Large intestine (tissue), 3 donors: ENCODE data around the gene VSIR. TPM values are rescaled to one million over a fixed set of nuclear protein-coding genes. Genes with fewer than 3 reads are reported as not detected.

Experiments
- DNase-seq, 2 donors: peaks; one replicate each; pipeline versions ENCODE4 v3.0.0 to v3.0.0-alpha.2; 2013
- H3K27ac ChIP-seq: one replicate; pipeline ENCODE4 v1.5.1; 2013; ENCODE audit warnings: low read length
- H3K27me3 ChIP-seq: 2 replicates; pipeline ENCODE4 v1.6.1; 2013; ENCODE audit warnings: low read length; ENCODE audit not compliant: control insufficient read depth, insufficient read depth
- H3K36me3 ChIP-seq: 2 replicates; pipeline ENCODE4 v1.6.1; 2013; ENCODE audit warnings: low read length; ENCODE audit not compliant: control insufficient read depth, insufficient read depth
- H3K4me1 ChIP-seq: one replicate; pipeline ENCODE4 v1.6.1; 2013; ENCODE audit warnings: low read length; ENCODE audit not compliant: control insufficient read depth, insufficient read depth
- H3K4me3 ChIP-seq: one replicate; pipeline ENCODE4 v1.5.1; 2013; ENCODE audit warnings: low read length
- H3K9me3 ChIP-seq: one replicate; pipeline ENCODE4 v1.6.1; 2013; ENCODE audit warnings: mild to moderate bottlenecking, low read depth, low read length, moderate library complexity; ENCODE audit not compliant: control insufficient read depth
- WGBS: methylation state at CpG from one replicate; pipeline ENCODE4 v1.1.5; 2013; ENCODE audit warnings: low lambda C conversion rate; ENCODE audit not compliant: insufficient coverage; 5-methylcytosine and 5-hydroxymethylcytosine counted together
- polyA plus RNA-seq: library from polyadenylated mRNA; unstranded; fragments of 120-200 nt; gene quantifications from one replicate; pipeline ENCODE4 v1.2.1, GENCODE V29; 2013

VSIR gene
- polyA plus RNA-seq, 1 donor: 47.9 TPM

- no CpG with 5 or more reads among the region's 2 CpGs for WGBS
- Histone ChIP-seq H3K36me3 (no peaks in the 10 kb centered on the region), H3K27me3 (no peaks in the 10 kb centered on the region), H3K9me3 (no peaks in the 10 kb centered on the region), H3K4me3 (peak overlapping the region; percentile 80), H3K4me1 (peaks cover 63% of the 10 kb centered on the region), H3K27ac (peak overlapping the region; percentile 58)
- DNase-seq: peak; percentile 30 to 65
Observed at GRCh38 chr10:71771821-71772617, 1.3 kb downstream of the VSIR start.

GRCh38 chr10:71771204-71771603 is 2.1 kb downstream of the VSIR start:
- Histone ChIP-seq H3K27me3 (no peaks in the 10 kb centered on the region), H3K27ac (no peak overlapping the region), H3K9me3 (no peaks in the 10 kb centered on the region), H3K4me3 (no peak overlapping the region), H3K36me3 (no peaks in the 10 kb centered on the region), H3K4me1 (peaks cover 71% of the 10 kb centered on the region)
- no CpG with 5 or more reads among the region's 2 CpGs for WGBS
- DNase-seq: no peak

- Histone ChIP-seq H3K4me3 (no peak overlapping the region), H3K4me1 (peaks cover 75% of the 10 kb centered on the region)
- DNase-seq: no peak
Observed at GRCh38 chr10:71770789-71771188, 2.5 kb downstream of the VSIR start.

GRCh38 chr10:71770255-71770654 is 3.1 kb downstream of the VSIR start:
- H3K27me3 ChIP-seq: no peaks in the 10 kb centered on the region
- H3K9me3 ChIP-seq: no peaks in the 10 kb centered on the region
- H3K27ac ChIP-seq: peak overlapping the region; percentile 93
- H3K4me1 ChIP-seq: peaks cover 81% of the 10 kb centered on the region
- WGBS: no CpG with 5 or more reads among the region's 3 CpGs
- no peak for DNase-seq
- H3K36me3 ChIP-seq: no peaks in the 10 kb centered on the region
- no peak overlapping the region for H3K4me3 ChIP-seq

More at GRCh38 chr10:71770789-71771188, 2.5 kb downstream of the VSIR start:
- no peaks in the 10 kb centered on the region for H3K36me3 ChIP-seq
- no peak overlapping the region for H3K27ac ChIP-seq
- WGBS: 80% methylated on average over 1 of the region's 3 CpGs
- no peaks in the 10 kb centered on the region for H3K27me3 ChIP-seq
- H3K9me3 ChIP-seq: no peaks in the 10 kb centered on the region

GRCh38 chr10:71769279-71769823 is 4.0 kb downstream of the VSIR start:
- Histone ChIP-seq H3K27ac (peak overlapping the region; percentile 93), H3K4me3 (peak overlapping the region; percentile 22), H3K9me3 (no peaks in the 10 kb centered on the region), H3K4me1 (peaks cover 88% of the 10 kb centered on the region), H3K36me3 (no peaks in the 10 kb centered on the region), H3K27me3 (no peaks in the 10 kb centered on the region)
- peak in 1 of 2 donors; percentile 67 for DNase-seq
- WGBS: 29% methylated on average over 2 of the region's 5 CpGs

- no CpG with 5 or more reads among the region's 10 CpGs for WGBS
- no peak for DNase-seq
- Histone ChIP-seq H3K27ac (peak overlapping the region; percentile 93), H3K36me3 (peaks cover 5% of the 10 kb centered on the region), H3K9me3 (no peaks in the 10 kb centered on the region), H3K27me3 (no peaks in the 10 kb centered on the region), H3K4me3 (no peak overlapping the region), H3K4me1 (peaks cover 72% of the 10 kb centered on the region)
Observed at GRCh38 chr10:71767420-71768035, 5.8 kb downstream of the VSIR start.

- Histone ChIP-seq H3K27me3 (no peaks in the 10 kb centered on the region), H3K4me1 (peaks cover 66% of the 10 kb centered on the region), H3K9me3 (no peaks in the 10 kb centered on the region), H3K36me3 (peaks cover 5% of the 10 kb centered on the region), H3K27ac (peak overlapping the region; percentile 93), H3K4me3 (no peak overlapping the region)
- WGBS: no CpG with 5 or more reads among the region's 10 CpGs
- DNase-seq: peak; percentile 97 to 99
Observed at GRCh38 chr10:71766717-71767419, 6.5 kb downstream of the VSIR start.

GRCh38 chr10:71765906-71766716 is 7.2 kb downstream of the VSIR start:
- Histone ChIP-seq H3K9me3 (no peaks in the 10 kb centered on the region), H3K4me3 (no peak overlapping the region), H3K36me3 (peaks cover 10% of the 10 kb centered on the region), H3K27ac (peak overlapping the region; percentile 93), H3K27me3 (no peaks in the 10 kb centered on the region), H3K4me1 (peaks cover 59% of the 10 kb centered on the region)
- DNase-seq: no peak
- no CpG with 5 or more reads among the region's 22 CpGs for WGBS

GRCh38 chr10:71765176-71765904 is 8.0 kb downstream of the VSIR start:
- no peaks in the 10 kb centered on the region for H3K9me3 ChIP-seq
- H3K27ac ChIP-seq: peak overlapping the region; percentile 93
- no peaks in the 10 kb centered on the region for H3K27me3 ChIP-seq
- peaks cover 60% of the 10 kb centered on the region for H3K4me1 ChIP-seq
- H3K36me3 ChIP-seq: peaks cover 12% of the 10 kb centered on the region
- H3K4me3 ChIP-seq: no peak overlapping the region
- WGBS: no CpG with 5 or more reads among the region's 8 CpGs
- DNase-seq: no peak
